Limb (tissue), 2 donors: ENCODE results near the gene ITPR3.

Experiments used
- DNase-seq, 2 donors: peaks; one replicate each; pipeline ENCODE4 v3.0.0-alpha.2; 2016; ENCODE audit errors: extremely low spot score in 2 of 2

ITPR3 gene

DNA sequence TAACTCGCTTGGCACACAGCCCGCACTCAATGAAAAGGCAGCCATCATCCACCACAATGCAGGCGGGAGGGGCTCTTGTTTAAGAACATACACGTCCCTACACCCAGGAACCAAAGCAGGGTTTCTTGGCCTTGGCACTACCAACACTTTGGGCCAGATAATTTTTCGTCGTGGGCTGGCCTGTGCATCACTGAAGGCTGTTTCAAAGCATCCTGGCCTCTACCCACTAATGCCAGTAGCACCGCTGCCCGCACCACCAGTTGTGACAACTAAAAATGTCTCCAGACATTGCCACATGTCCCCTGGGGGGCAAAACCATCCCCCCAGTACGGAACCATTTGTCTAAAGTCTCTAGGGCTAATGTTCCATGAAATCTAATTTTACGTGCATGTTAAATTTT, 77.4 kb downstream of the ITPR3 start:
- no peak for DNase-seq

- DNase-seq: no peak
Measured at GRCh38 chr6:33699131-33699530, 78.0 kb downstream of the ITPR3 start.

GRCh38 chr6:33699739-33700138, 78.6 kb downstream of the ITPR3 start:
- DNase-seq: no peak

GRCh38 chr6:33700391-33701050, 79.4 kb downstream of the ITPR3 start:
- DNase-seq: peak; percentile 42 to 72

DNA sequence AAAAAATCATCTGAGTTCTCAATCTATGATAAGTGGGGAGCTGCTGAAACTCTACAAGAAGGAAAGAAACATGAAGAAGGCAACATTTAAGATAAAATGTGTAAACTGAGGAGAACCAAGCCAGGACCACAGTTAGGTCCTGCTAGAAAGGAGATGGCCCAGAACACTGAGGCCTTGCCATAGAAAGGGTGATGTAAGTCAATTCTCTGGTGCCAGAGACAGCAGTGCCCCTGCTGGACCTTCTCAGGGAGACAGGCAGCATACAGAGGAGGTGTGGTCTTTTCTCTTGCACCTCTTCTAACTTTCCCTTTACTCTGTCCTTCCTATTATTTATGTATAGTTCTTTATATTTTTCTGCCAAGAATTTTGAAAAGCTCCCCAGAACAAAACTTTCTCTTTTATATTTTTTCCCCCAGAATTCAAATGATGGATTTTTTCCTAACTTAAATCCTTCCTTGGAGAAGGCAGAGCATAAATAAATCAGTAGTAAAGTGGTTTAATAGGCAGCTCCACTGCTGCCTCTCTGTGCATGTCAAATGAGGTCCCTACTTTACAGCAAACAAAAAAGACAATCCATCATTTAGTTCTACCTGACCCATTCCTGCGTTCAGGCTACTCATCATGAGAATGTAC, 81.3 kb downstream of the ITPR3 start:
- DNase-seq: no peak

GRCh38 chr6:33704215-33705066, 83.3 kb downstream of the ITPR3 start:
- no peak for DNase-seq

DNA sequence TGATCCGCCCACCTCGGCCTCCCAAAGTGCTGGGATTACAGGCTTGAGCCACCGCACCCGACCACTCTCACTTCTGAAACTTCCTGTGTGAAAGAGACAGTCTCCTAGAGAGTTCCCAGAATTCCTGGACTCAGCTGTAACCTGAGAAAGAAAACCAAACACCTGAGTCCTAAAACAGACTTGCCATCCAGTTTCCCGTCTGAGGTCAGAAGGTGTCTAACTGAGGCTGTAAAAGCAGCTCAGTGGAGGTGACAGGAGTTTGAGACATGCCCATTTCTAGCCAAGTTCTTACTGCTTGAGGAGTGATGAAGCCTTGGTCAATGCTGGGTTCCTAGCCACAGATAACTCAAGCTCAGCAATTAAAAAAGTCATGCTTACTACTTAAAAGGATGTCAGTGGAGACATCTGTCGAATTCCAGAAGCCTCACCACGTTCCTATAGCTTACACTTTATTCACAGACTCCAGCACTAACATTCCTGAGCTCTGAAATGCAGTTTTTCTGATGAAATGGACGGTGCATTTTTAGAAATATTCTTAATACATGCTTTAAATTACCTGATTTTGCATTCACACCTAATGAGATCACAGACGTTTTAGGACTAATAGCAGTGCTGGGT, 84.3 kb downstream of the ITPR3 start:
- no peak for DNase-seq

DNA sequence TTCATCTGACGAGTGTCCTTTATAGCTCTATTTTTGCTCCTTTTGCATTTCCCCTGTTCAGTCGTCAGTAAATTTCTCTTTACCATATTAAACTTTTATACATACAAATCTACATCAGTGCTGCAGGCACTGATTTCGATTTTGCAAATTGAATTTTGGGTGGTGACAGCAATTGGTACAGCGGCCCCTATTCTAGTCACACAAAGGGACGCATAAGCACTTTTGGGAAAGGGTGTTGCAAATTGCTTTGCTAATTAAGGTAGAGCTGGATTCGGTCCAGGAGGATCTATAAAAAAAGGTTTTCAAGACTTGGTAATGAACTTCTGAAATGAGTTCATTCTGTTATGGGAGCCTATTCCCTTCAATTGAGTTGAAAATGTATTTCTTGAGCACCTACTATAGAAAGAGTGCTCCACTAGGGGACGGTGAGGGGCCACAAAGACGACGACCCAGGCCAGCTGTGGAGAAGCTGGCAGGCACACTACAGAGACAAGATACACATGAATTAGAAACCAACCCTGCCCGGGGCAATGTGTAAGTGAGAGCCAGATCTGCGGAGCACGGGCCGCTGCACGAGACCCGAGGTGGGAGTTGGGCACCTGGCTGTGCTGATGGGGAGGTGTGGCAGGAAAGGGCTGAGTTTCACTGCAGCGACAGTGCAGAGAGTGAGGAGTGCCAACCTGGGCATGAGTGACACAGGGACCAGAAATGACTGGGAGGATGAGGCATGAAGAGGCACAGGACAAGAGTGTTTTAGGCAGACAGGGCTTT, 85.0 kb downstream of the ITPR3 start:
- DNase-seq: no peak

GRCh38 chr6:33707771-33708170, 86.6 kb downstream of the ITPR3 start:
- DNase-seq: no peak

GRCh38 chr6:33708516-33709204, 87.5 kb downstream of the ITPR3 start:
- DNase-seq: no peak

- DNase-seq: no peak
Measured at GRCh38 chr6:33709605-33710295, 88.6 kb downstream of the ITPR3 start.

- no peak for DNase-seq
Measured at GRCh38 chr6:33710296-33711121, 89.4 kb downstream of the ITPR3 start.

- DNase-seq: peak; percentile 97 to 98
Measured at GRCh38 chr6:33711140-33712129, 90.3 kb downstream of the ITPR3 start, which contains the start of gene UQCC2. Gene UQCC2, minus strand, starts transcription at chr6:33711700. Its CDS starts 14 bp downstream, at chr6:33711686.

GRCh38 chr6:33712914-33713313, 91.8 kb downstream of the ITPR3 start:
- no peak for DNase-seq

GRCh38 chr6:33713786-33714185, 92.7 kb downstream of the ITPR3 start:
- no peak for DNase-seq

DNA sequence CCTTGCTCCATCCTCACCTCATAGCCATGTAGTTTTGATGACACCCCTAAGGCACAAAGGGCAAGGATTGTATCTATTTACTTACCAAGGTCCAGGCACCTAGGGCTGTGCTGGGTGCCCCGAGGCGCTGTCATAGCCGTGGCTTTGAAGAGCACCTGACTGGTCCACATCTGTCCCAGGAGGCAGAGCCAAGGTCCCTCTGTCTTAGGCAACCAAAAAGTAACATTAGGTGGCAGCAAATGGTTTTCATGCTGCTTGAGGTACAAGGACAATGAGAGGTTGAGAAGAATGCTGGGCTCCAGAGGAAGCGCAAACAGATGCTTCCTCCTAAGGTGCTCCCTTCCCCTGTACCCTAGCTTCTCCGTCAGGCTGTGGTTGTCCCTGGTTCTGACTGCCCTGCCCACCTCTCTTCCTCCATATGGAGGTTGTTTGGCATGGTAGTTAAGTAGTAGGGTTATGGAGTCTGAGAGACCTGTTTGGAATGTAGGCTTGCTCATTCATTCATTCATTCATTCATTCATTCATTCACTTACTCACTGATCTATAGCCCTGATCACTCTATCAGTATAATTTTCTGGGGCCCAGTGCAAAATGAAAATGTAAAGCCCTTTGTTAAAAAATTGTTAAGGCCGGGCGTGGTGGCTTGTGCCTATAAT, 93.4 kb downstream of the ITPR3 start:
- DNase-seq: no peak

DNA sequence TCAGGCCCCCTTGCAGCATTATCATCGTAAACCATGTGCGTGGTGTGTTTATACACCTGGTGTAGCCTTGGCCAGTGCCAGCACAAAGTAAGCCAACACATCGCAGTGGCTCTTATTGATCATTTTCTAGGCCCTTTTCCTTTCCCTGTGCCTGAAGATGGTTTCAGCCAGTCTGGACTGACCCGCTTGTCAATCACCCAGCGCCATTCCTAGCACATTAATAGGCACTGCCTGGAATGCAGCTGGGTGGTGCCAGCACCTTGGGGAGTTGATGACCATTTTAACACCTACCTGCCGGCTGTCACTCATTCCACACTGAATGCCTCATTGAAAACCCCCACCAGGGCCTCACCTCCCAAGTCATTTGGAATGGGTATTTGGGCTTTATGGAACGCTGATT, 95.3 kb downstream of the ITPR3 start:
- no peak for DNase-seq
